IMR-90 (cell line): ENCODE results near the gene AKAP5.

Source experiments
- FOS ChIP-seq: fragments of 150-350 bp; IDR thresholded peaks from 2 replicates; pipeline ENCODE4 v1.6.1; 2016; ENCODE audit warnings: low read depth, low read length
- POLR2A ChIP-seq: IDR thresholded peaks from 2 replicates; pipeline ENCODE4 v1.6.1; 2012; ENCODE audit warnings: mild to moderate bottlenecking, low read depth, low read length
- TF ChIP-seq, protein P1 (sequence below): conservative IDR thresholded peaks from 2 replicates; pipeline ENCODE4 v1.5.1; 2012; ENCODE audit warnings: mild to moderate bottlenecking, low read depth, low read length, improper control_type of control experiment

DNA sequence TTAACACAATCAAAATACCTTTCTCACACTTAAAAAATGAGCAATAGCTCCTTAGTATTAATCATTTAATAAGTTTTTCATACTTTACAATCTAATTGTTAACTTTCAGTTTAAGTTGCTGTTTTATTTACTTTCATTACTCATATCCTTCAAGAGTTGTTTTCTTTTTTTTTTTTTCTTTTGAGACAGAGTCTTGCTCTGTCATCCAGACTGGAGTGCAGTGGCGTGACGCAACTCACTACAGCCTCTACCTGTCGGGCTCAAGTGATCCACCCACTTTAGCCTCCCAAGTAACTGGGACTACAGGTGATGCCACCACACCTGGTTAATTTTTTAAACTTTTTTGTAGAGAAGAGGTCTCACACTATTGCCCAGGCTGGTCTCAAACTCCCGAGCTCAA, 55.4 kb downstream of the AKAP5 start:
- TF ChIP-seq FOS (no peak), POLR2A (no peak)
- TF ChIP-seq, protein P1, sequence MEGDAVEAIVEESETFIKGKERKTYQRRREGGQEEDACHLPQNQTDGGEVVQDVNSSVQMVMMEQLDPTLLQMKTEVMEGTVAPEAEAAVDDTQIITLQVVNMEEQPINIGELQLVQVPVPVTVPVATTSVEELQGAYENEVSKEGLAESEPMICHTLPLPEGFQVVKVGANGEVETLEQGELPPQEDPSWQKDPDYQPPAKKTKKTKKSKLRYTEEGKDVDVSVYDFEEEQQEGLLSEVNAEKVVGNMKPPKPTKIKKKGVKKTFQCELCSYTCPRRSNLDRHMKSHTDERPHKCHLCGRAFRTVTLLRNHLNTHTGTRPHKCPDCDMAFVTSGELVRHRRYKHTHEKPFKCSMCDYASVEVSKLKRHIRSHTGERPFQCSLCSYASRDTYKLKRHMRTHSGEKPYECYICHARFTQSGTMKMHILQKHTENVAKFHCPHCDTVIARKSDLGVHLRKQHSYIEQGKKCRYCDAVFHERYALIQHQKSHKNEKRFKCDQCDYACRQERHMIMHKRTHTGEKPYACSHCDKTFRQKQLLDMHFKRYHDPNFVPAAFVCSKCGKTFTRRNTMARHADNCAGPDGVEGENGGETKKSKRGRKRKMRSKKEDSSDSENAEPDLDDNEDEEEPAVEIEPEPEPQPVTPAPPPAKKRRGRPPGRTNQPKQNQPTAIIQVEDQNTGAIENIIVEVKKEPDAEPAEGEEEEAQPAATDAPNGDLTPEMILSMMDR: no peak
